Vagina (tissue), 2 donors: Measurements from ENCODE around the gene HID1. TPM values are rescaled to one million over a fixed set of nuclear protein-coding genes. Genes with fewer than 3 reads are reported as not detected.
"Not testable (repeated sequence)": the region's sequence is repeated elsewhere in the genome, so short reads cannot be mapped to it uniquely, and the experiment has no call there.

ENCODE experiments used
- DNase-seq, 2 donors: peaks; one replicate each; pipeline ENCODE4 v3.0.0-alpha.2; 2017; ENCODE audit errors: extremely low spot score in 2 of 2
- H3K27ac ChIP-seq: fragments of 200-600 bp; sonication (generic); one replicate; pipeline ENCODE4 v1.5.1; 2019
- H3K27me3 ChIP-seq: fragments of 200-600 bp; sonication (generic); one replicate; pipeline ENCODE4 v1.5.1; 2019
- H3K36me3 ChIP-seq, 2 donors: fragments of 200-600 bp; sonication (generic); one replicate each; pipeline ENCODE4 v1.5.1; 2017 to 2019
- H3K4me1 ChIP-seq: fragments of 200-600 bp; sonication (generic); one replicate; pipeline ENCODE4 v1.5.1; 2019
- H3K4me3 ChIP-seq, 2 donors: fragments of 200-600 bp; sonication (generic); 1 replicate in 1 of 2; 2 replicates in 1 of 2; pipeline ENCODE4 v1.5.1; 2016 to 2019
- H3K9me3 ChIP-seq: fragments of 200-600 bp; sonication (generic); one replicate; pipeline ENCODE4 v1.5.1; 2019
- POLR2A ChIP-seq, 2 donors: fragments of 450-650 bp; IDR thresholded peaks; one replicate each; pipeline ENCODE4 v1.6.1; 2017; ENCODE audit warnings: antibody characterized with exemption in 2 of 2, mild to moderate bottlenecking in 2 of 2, moderate library complexity in 2 of 2
- POLR2AphosphoS5 ChIP-seq, 2 donors: sonication (generic); formaldehyde crosslinking; IDR thresholded peaks; one replicate each; pipeline ENCODE4 v1.9.0; 2017; ENCODE audit warnings: antibody characterized with exemption in 2 of 2, mild to moderate bottlenecking in 2 of 2, low read depth in 1 of 2; ENCODE audit not compliant: insufficient read depth in 1 of 2
- intact Hi-C: fragments of 100-400 bp; cut with DNase I; formaldehyde crosslinking; loops from one replicate; pipeline ENCODE4 v1.15.1; 2023
- total RNA-seq: library from RNA; depleted of rRNA; stranded (reverse); fragments of >200 nt; gene quantifications from one replicate; pipeline ENCODE4 v1.2.3, GENCODE V29; 2016
- TF ChIP-seq, protein P1 (sequence below), 3 experiments: fragments of 450-650 bp in 2 of 3; fragments of 200-600 bp in 1 of 3; sonication (generic) in 1 of 3; IDR thresholded peaks; one replicate each; pipeline ENCODE4 v1.5.1; 2017 to 2019; ENCODE audit warnings: antibody characterized with exemption in 3 of 3, mild to moderate bottlenecking in 2 of 3, moderate library complexity in 2 of 3

The HID1 gene
- total RNA-seq, 1 donor from 2014 or later: 13.0 TPM

GRCh38 chr17:74907012-74907411 is 65.5 kb downstream of the HID1 start:
- H3K27me3 ChIP-seq: no peaks in the 10 kb centered on the region
- TF ChIP-seq POLR2A (IDR thresholded peaks at IDR 0.05): no peak
- H3K9me3 ChIP-seq: no peaks in the 10 kb centered on the region
- no peaks in the 10 kb centered on the region for H3K4me1 ChIP-seq
- no peak for DNase-seq
- H3K27ac ChIP-seq: no peak overlapping the region
- intact Hi-C loops: no loop called here
- H3K4me3 ChIP-seq: no peak overlapping the region
- no peaks in the 10 kb centered on the region for H3K36me3 ChIP-seq

DNA sequence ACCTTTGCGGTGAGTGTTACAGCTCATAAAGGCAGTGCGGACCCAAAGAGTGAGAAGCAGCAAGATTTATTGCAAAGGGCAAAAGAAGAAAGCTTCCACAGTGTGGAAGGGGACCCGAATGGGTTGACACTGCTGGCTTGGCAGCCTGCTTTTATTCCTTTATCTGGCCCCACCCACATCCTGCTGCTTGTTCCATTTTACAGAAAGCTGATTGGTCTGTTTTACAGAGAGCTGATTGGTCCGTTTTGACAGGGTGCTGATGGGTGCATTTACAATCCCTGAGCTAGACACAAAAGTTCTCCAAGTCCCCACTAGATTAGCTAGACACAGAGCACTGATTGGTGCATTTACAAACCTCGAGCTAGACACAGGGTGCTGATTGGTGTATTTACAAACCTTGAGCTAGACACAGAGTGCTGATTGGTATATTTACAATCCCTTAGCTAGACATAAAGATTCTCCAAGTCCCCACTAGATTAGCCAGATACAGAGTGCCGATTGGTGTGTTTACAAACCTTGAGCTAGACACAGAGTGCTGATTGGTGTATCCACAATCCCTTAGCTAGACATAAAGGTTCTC is 66.3 kb downstream of the HID1 start:
- H3K27me3 ChIP-seq, H3K4me1 ChIP-seq, H3K27ac ChIP-seq, H3K36me3 ChIP-seq, intact Hi-C loops, H3K4me3 ChIP-seq, H3K9me3 ChIP-seq, DNase-seq: not testable (repeated sequence)

GRCh38 chr17:74904687-74905409 is 67.7 kb downstream of the HID1 start:
- Histone ChIP-seq H3K27me3 (no peaks in the 10 kb centered on the region), H3K9me3 (no peaks in the 10 kb centered on the region), H3K4me3 (no peak overlapping the region), H3K4me1 (no peaks in the 10 kb centered on the region), H3K36me3 (no peaks in the 10 kb centered on the region), H3K27ac (no peak overlapping the region)
- DNase-seq: no peak
- intact Hi-C loops: no loop called here
- TF ChIP-seq POLR2A (IDR thresholded peaks at IDR 0.05) (no peak), POLR2AphosphoS5 (IDR thresholded peaks at IDR 0.05; ENCODE audit: insufficient read depth in 1 of 2, low read depth in 1 of 2) (no peak)
- TF ChIP-seq, protein P1, sequence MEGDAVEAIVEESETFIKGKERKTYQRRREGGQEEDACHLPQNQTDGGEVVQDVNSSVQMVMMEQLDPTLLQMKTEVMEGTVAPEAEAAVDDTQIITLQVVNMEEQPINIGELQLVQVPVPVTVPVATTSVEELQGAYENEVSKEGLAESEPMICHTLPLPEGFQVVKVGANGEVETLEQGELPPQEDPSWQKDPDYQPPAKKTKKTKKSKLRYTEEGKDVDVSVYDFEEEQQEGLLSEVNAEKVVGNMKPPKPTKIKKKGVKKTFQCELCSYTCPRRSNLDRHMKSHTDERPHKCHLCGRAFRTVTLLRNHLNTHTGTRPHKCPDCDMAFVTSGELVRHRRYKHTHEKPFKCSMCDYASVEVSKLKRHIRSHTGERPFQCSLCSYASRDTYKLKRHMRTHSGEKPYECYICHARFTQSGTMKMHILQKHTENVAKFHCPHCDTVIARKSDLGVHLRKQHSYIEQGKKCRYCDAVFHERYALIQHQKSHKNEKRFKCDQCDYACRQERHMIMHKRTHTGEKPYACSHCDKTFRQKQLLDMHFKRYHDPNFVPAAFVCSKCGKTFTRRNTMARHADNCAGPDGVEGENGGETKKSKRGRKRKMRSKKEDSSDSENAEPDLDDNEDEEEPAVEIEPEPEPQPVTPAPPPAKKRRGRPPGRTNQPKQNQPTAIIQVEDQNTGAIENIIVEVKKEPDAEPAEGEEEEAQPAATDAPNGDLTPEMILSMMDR (IDR thresholded peaks at IDR 0.05): no peak

DNA sequence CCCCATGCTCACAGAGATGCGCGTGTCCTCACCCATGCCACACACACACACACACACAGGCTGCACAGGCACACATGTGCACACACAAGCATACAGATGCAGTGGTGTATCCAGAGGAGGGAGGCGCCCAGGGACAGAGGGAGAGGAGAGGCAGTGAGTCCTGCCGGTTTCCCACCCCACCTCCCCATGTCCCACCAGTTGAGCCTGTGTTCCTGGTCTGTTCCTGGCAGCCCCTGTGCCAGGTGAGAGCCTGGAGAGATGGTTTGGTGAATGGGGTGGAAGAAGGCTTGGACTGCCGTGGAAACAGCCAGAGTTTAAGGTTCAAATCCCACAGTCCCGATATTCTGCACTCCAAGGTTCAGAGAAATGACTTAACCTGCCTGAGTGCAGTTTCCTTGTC is 68.9 kb downstream of the HID1 start:
- Histone ChIP-seq H3K36me3 (no peaks in the 10 kb centered on the region), H3K27me3 (no peaks in the 10 kb centered on the region), H3K4me3 (no peak overlapping the region), H3K9me3 (no peaks in the 10 kb centered on the region), H3K4me1 (no peaks in the 10 kb centered on the region), H3K27ac (no peak overlapping the region)
- intact Hi-C loops: no loop called here
- no peak for DNase-seq
- TF ChIP-seq POLR2AphosphoS5 (IDR thresholded peaks at IDR 0.05; ENCODE audit: insufficient read depth in 1 of 2, low read depth in 1 of 2): no peak
- TF ChIP-seq, protein P1 (IDR thresholded peaks at IDR 0.05): no peak
- no peak for TF ChIP-seq POLR2A (IDR thresholded peaks at IDR 0.05)

- TF ChIP-seq POLR2AphosphoS5 (IDR thresholded peaks at IDR 0.05; ENCODE audit: insufficient read depth in 1 of 2, low read depth in 1 of 2) (no peak), POLR2A (IDR thresholded peaks at IDR 0.05) (no peak)
- TF ChIP-seq, protein P1 (IDR thresholded peaks at IDR 0.05): no peak
- no peaks in the 10 kb centered on the region for H3K27me3 ChIP-seq
- no peaks in the 10 kb centered on the region for H3K9me3 ChIP-seq
- intact Hi-C loops: no loop called here
- no peak overlapping the region for H3K27ac ChIP-seq
- H3K4me1 ChIP-seq: no peaks in the 10 kb centered on the region
- H3K36me3 ChIP-seq: no peaks in the 10 kb centered on the region
- H3K4me3 ChIP-seq: no peak overlapping the region
- no peak for DNase-seq
Observed at GRCh38 chr17:74903034-74903433, 69.5 kb downstream of the HID1 start.

GRCh38 chr17:74901353-74902135 is 71.0 kb downstream of the HID1 start:
- no peaks in the 10 kb centered on the region for H3K4me1 ChIP-seq
- intact Hi-C loops: no loop called here
- no peaks in the 10 kb centered on the region for H3K9me3 ChIP-seq
- no peaks in the 10 kb centered on the region for H3K36me3 ChIP-seq
- no peaks in the 10 kb centered on the region for H3K27me3 ChIP-seq
- DNase-seq: no peak
- H3K27ac ChIP-seq: no peak overlapping the region
- TF ChIP-seq POLR2AphosphoS5 (IDR thresholded peaks at IDR 0.05; ENCODE audit: insufficient read depth in 1 of 2, low read depth in 1 of 2) (no peak), POLR2A (IDR thresholded peaks at IDR 0.05) (no peak)
- TF ChIP-seq, protein P1 (IDR thresholded peaks at IDR 0.05): no peak
- no peak overlapping the region for H3K4me3 ChIP-seq
